ENCODE results near the gene ANGPTL3. TPM values are rescaled to one million over a fixed set of nuclear protein-coding genes. Genes with fewer than 3 reads are reported as not detected.

ANGPTL3 gene
- total RNA-seq, 1 donor from 2014 or later, result not detected

GRCh38 chr1:62654744-62655143 is 57.4 kb downstream of the ANGPTL3 start:
- Mint-ChIP-seq H3K27me3 (ENCODE audit: insufficient read depth, low read depth) (no peaks in the 10 kb centered on the region), H3K4me1 (no peaks in the 10 kb centered on the region), H3K27ac (no peak overlapping the region), H3K9me3 (peaks cover 8% of the 10 kb centered on the region), H3K36me3 (peaks cover 27% of the 10 kb centered on the region), H3K4me3 (no peak overlapping the region)
- no peak for DNase-seq (ENCODE audit: low spot score)
- H3K36me3 ChIP-seq, result no peaks in the 10 kb centered on the region
- H3K9me3 ChIP-seq (ENCODE audit: low read depth), result no peaks in the 10 kb centered on the region
- no peaks in the 10 kb centered on the region for H3K27me3 ChIP-seq
- no peaks in the 10 kb centered on the region for H3F3A ChIP-seq (ENCODE audit: low read depth)
- H3K9ac ChIP-seq, result no peak overlapping the region
- no peak overlapping the region for H3K4me2 ChIP-seq
- H3K79me2 ChIP-seq (ENCODE audit: low read depth), result peaks cover 45% of the 10 kb centered on the region
- TF ChIP-seq EZH2phosphoT487 (IDR thresholded peaks at IDR 0.05), result no peak
- no peak for TF ChIP-seq EZH2 (IDR thresholded peaks at IDR 0.05)
- TF ChIP-seq CTCF (IDR thresholded peaks at IDR 0.05), result no peak
- no peak overlapping the region for H3K27ac ChIP-seq
- no peak overlapping the region for H2AFZ ChIP-seq (replicated peaks)
- H3K4me3 ChIP-seq, result no peak overlapping the region
- no peaks in the 10 kb centered on the region for H3K4me1 ChIP-seq
- peaks cover 4% of the 10 kb centered on the region for H4K20me1 ChIP-seq (ENCODE audit: low read depth)

Other genes with a start within 250 kb of the ANGPTL3 start
- gene USP1, start 160.5 kb upstream of the ANGPTL3 start, total RNA-seq (ENCODE audit: low replicate concordance), result 67.7 and 106 TPM in 2 replicates
- 71.9 and 92.7 TPM in 2 replicates for gene DOCK7, start 90.9 kb downstream of the ANGPTL3 start, total RNA-seq (ENCODE audit: low replicate concordance)
- 15.7 and 39.5 TPM in 2 replicates for gene ATG4C, start 186.6 kb downstream of the ANGPTL3 start, total RNA-seq (ENCODE audit: low replicate concordance)

All from neural progenitor cell (in vitro differentiated cells).